ENCODE data around the gene VPS54. TPM values are rescaled to one million over a fixed set of nuclear protein-coding genes. Genes with fewer than 3 reads are reported as not detected.

The VPS54 gene
- total and polyA plus RNA-seq, 4 donors = 4.5 to 25.1 (median 13.3) TPM

GRCh38 chr2:63914311-63914710, 104.9 kb downstream of the VPS54 start (continued):
- no peak for TF ChIP-seq FOXA1 (IDR thresholded peaks at IDR 0.05)
- TF ChIP-seq YY1 (IDR thresholded peaks at IDR 0.05) = no peak
- no peak for TF ChIP-seq HNF4A (conservative IDR thresholded peaks at IDR 0.05)
- TF ChIP-seq GABPA (IDR thresholded peaks at IDR 0.05 in 1 of 2, conservative IDR thresholded peaks at IDR 0.05 in 1 of 2) = no peak
- no peak for TF ChIP-seq EGR1 (IDR thresholded peaks at IDR 0.05; ENCODE audit: low read depth in 2 of 2)

GRCh38 chr2:63903003-63903402, 116.2 kb downstream of the VPS54 start:
- DNase-seq (ENCODE audit: low spot score) = no peak
- H3K9ac ChIP-seq (ENCODE audit: low read depth in 1 of 2, low read length in 2 of 2) = no peak overlapping the region

GRCh38 chr2:63902149-63902548, 117.1 kb downstream of the VPS54 start:
- Histone ChIP-seq H3K27ac (ENCODE audit: low read depth in 1 of 2, low read length in 2 of 2) (no peak overlapping the region), H3K36me3 (ENCODE audit: control insufficient read depth in 4 of 4, insufficient read depth in 3 of 4, low read depth in 1 of 4, low read length in 3 of 4) (peaks cover 2 to 19% (median 14%) of the 10 kb centered on the region in 4 donors), H3K9ac (ENCODE audit: low read depth in 1 of 2, low read length in 2 of 2) (no peak overlapping the region), H3K4me3 (ENCODE audit: low read depth in 1 of 3, low read length in 3 of 3) (no peak overlapping the region), H3K27me3 (ENCODE audit: control insufficient read depth in 4 of 4, insufficient read depth in 4 of 4, low read length in 3 of 4) (no peaks in the 10 kb centered on the region), H3K9me3 (ENCODE audit: control insufficient read depth in 4 of 4, low read length in 3 of 4) (peaks cover 0 to 3% (median 0%) of the 10 kb centered on the region in 4 donors), H3K4me1 (ENCODE audit: control insufficient read depth in 4 of 4, insufficient read depth in 4 of 4, low read length in 3 of 4) (peaks cover 0 to 5% (median 0%) of the 10 kb centered on the region in 4 donors)
- no peak for DNase-seq (ENCODE audit: low spot score)
- TF ChIP-seq TAF1 (conservative IDR thresholded peaks at IDR 0.05) (no peak), REST (IDR thresholded peaks at IDR 0.05) (no peak), ZBTB33 (IDR thresholded peaks at IDR 0.05) (no peak), HNF4A (conservative IDR thresholded peaks at IDR 0.05) (no peak), MAX (IDR thresholded peaks at IDR 0.05) (no peak), NR2F2 (IDR thresholded peaks at IDR 0.05) (no peak), GABPA (IDR thresholded peaks at IDR 0.05 in 1 of 2, conservative IDR thresholded peaks at IDR 0.05 in 1 of 2) (no peak)

More at GRCh38 chr2:63903003-63903402, 116.2 kb downstream of the VPS54 start:
- Histone ChIP-seq H3K36me3 (ENCODE audit: control insufficient read depth in 4 of 4, insufficient read depth in 3 of 4, low read depth in 1 of 4, low read length in 3 of 4) (peaks cover 2 to 23% (median 14%) of the 10 kb centered on the region in 4 donors), H3K9me3 (ENCODE audit: control insufficient read depth in 4 of 4, low read length in 3 of 4) (peaks cover 0 to 3% (median 0%) of the 10 kb centered on the region in 4 donors), H3K27me3 (ENCODE audit: control insufficient read depth in 4 of 4, insufficient read depth in 4 of 4, low read length in 3 of 4) (no peaks in the 10 kb centered on the region), H3K4me3 (ENCODE audit: low read depth in 1 of 3, low read length in 3 of 3) (no peak overlapping the region), H3K27ac (ENCODE audit: low read depth in 1 of 2, low read length in 2 of 2) (no peak overlapping the region), H3K4me1 (ENCODE audit: control insufficient read depth in 4 of 4, insufficient read depth in 4 of 4, low read length in 3 of 4) (peaks cover 0 to 5% (median 0%) of the 10 kb centered on the region in 4 donors)
- 97% methylated on average over 2 of the region's 2 CpGs for WGBS
- TF ChIP-seq HNF4G (IDR thresholded peaks at IDR 0.05) (no peak), FOXA1 (IDR thresholded peaks at IDR 0.05) (no peak), NR2F2 (IDR thresholded peaks at IDR 0.05) (no peak), ZBTB33 (IDR thresholded peaks at IDR 0.05) (no peak), JUND (IDR thresholded peaks at IDR 0.05) (no peak), YY1 (IDR thresholded peaks at IDR 0.05) (no peak), FOXA2 (IDR thresholded peaks at IDR 0.05) (no peak)

Measured in liver (tissue), 9 donors.